ENCODE data around the gene PPP1R3A.

The PPP1R3A gene

GRCh38 chr7:113880559-113880958, 38.2 kb downstream of the PPP1R3A start:
- DNase-seq, result no peak

DNA sequence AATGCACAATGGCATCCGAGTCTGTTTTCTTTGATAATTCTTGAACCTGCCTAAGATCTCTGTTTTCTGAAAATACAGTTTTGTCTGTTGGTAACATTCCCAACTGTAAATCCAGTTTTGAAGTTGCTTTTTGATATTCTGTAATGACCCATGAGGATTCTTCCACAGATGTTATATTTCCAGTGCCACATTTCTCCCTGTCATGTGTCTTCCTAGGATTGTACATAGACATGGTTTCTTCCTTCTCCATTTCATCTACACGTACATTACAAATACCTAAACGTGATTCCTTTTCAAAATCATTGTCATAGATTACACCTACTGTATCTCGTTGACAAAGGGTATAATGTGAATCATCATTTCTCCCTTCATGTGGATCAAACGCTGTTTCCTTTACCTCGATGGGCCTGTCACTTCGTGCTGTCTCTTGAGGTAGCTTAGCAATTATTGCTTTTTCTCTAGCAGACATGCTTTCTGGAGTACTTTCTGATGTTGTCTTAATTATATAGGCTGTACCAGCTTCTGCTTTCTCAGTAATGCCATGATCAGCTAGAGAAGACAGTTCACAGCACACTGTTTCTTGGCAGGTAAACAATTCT, 40.3 kb downstream of the PPP1R3A start:
- no peak for DNase-seq

DNA sequence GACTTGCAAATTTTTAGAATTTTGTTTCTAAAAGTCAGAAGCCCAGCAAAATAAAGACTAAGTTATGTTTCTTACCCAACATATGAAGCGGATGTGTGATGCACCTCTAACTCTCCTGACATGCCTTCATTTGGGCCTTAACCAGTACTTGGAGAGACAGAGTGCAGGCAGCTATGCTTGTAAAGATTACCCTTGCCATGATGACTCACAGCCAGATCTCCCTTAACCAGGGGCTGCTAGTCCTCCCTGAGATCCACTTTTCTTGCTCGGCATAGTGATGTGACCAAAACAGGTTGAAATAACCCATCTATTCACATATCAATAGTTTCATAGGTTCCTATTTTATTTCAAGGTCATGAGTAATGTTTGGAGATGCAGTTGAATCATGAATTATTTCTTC, 43.6 kb downstream of the PPP1R3A start:
- DNase-seq, result no peak

- DNase-seq, result no peak
Observed at GRCh38 chr7:113873554-113874151, 45.2 kb downstream of the PPP1R3A start.

DNA sequence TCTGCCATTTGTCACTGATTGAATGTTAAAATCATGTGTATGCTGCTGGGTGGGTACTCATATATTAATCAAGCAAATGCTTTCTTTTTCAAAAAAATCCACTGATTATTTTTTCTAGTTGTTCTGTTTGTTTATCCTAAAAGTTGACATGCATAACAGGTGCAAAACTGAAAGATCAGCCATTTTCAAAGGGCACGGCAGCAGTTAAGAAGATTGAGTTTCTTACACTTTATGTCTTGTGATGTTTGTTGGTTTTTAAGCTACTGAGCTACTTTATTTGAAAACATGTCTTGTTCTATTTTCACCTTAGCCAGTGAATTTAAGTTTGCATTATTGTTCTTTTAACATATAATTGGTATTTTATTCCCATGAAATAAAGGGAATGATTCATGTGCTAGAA, 45.8 kb downstream of the PPP1R3A start:
- DNase-seq, result no peak

GRCh38 chr7:113867325-113867724, 51.5 kb downstream of the PPP1R3A start:
- no peak for DNase-seq

GRCh38 chr7:113856010-113856409, 62.8 kb downstream of the PPP1R3A start:
- DNase-seq, result no peak

DNA sequence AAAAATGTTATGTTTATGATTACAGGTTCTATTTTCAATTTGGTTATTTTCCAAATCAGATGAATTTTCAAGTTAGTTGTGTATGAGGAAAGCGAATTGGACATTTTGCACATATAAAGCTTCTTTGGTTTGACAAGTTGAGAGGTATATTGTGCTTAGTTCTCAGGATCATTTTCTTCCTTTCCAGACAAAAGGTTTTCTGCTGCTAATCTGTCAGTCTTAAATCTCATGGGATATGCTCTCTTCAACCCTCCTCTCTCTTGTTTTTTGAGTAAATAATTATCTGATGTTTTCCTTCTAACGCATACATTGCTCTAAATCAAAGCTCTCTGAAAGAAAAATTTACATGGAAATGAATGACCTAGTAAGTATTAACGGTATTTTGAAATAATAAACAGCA, 77.9 kb downstream of the PPP1R3A start:
- no peak for DNase-seq

DNA sequence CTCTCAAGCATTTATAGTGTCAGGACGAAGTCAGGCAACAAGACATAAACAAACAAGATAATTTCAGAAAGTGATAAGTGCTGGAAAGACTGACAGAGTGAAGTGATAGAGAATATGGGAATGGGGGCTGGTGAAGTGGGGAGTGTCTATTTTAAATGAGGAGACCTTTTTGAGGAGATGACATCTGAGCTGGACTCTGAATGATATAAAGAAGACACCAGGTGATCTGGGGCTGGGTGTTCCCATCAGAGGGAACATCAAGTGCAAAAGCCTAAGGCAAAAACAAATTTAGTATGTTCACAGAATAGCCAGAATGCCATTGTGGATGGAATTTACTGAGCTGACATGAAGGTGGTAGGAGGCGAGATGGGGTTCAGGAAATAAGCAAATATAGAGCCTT, 83.4 kb downstream of the PPP1R3A start:
- DNase-seq, result no peak

DNA sequence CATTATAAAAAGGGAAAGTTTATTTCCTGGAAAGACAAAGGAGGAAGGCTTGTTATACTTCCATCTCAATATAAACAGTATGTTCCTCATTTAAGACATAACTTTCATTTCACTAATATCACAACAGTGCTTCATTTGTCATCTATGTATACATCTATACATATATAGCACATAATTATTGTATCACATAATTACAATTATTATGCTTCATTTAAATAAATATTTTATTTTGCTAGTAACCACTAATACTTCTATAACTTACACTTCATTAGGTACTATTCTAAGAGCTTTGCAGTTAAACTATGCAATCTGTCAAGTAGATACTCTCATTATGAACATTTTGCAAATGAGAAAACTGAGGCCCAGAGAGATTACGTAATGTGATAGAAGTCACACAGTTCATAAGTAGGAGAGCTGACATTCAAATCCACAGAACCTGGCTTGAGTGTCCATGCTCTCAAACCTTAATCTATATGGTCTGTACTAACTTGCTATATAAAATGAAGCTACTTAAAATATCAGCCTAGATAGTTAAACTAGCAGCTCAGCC, 86.5 kb downstream of the PPP1R3A start:
- DNase-seq, result no peak

DNA sequence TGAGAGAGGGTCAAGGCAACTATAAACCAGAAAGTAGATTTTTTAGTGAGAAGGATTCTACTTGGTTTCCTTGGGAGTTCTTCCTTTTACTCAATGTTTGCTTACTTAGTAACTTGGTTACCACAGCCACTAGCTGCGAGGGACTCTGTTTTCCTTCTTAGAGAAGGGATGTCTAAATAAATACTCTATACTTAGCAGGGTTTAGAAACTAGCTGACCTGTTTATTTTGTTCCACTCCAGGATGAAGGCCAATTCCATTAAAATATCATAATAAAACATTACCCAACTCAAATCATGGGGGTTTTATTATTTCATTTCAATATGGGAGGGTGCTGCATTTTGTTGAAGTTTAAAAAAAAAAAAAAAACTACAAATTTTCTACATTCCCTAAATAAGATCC, 87.3 kb downstream of the PPP1R3A start:
- no peak for DNase-seq

DNA sequence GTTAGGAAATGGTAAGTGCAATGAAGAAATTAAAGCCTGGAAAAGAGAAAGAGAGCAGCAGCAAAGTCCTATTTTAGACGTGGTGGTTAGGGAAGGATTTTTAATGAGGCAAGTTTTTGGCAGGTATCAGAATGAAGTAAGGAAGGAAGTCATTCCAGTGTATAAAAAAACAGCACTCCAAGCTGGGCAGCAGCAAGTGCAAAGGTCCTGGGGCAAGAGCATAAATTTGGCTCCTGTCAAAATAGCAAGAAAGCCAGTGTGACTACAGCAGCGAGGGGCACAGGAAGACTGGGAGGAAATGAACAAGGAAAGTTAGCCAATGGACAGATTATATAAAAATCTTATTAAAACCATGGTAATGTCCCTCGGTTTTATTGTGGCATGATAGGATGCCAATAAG, 90.2 kb downstream of the PPP1R3A start:
- DNase-seq, result no peak

Data from stimulated activated CD4-positive, alpha-beta T cell treated with anti-CD3 and anti-CD28 coated beads, Interleukin-4, amount 100 ng/mL, for 4 hours (primary cell).